PFSK-1 (cell line): ENCODE measurements around the gene TSC2.

Source experiments
- POLR2AphosphoS5 ChIP-seq: IDR thresholded peaks from 2 replicates; pipeline ENCODE4 v1.6.1; 2012; ENCODE audit warnings: low read depth, mild to moderate bottlenecking, control low read depth, low read length, moderate library complexity
- REST ChIP-seq, 2 experiments: IDR thresholded peaks; 2 replicates each; pipeline versions ENCODE4 v1.6.1 to v1.8.0; 2011 to 2012; ENCODE audit warnings: low read depth in 2 of 2, low read length in 2 of 2, control low read depth in 1 of 2, inconsistent platforms in 1 of 2, mild to moderate bottlenecking in 1 of 2, moderate library complexity in 1 of 2; ENCODE audit not compliant: insufficient read depth in 1 of 2
- TAF1 ChIP-seq: IDR thresholded peaks from 2 replicates; pipeline ENCODE4 v1.6.1; 2012; ENCODE audit warnings: low read length, control low read depth, borderline replicate concordance; ENCODE audit not compliant: insufficient read depth

DNA sequence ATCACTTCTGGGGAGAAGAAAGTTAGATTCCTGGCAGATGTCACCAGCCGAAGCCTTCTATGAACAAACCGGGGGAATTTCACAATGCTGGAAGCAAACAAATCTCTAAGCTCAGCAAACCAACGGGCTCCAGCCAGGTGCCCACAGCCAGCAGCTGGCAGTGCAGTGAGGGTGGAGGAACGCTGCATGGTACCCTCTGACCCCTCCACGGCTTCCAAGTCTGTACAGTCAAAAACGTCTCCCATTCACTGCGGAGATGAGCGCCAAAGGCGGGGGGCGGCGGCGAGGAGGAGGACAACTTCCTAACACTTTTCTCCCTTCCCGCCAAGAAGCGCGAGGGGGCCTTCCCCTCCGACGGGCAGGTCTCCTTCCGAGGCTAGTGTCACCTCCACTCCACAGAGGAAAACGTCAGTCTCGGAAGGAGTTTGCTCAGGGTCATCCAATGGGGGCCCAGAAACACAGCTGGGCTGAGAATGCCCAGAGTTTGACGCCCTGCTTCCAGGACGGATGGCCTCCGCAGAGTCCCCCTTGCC lies 39.1 kb upstream of the TSC2 start:
- TF ChIP-seq TAF1 (no peak), POLR2AphosphoS5 (no peak), REST (IDR thresholded peaks at IDR 0.05; ENCODE audit: insufficient read depth in 1 of 2, low read depth in 2 of 2, low read length in 2 of 2) (no peak)
